ENCODE data around the gene SFXN3.
A peak's percentile ranks its signal among the peaks of the same experiment; 100 is the strongest.

Gene SFXN3

GRCh38 chr10:100984672-100985177 lies 46.3 kb upstream of the SFXN3 start:
- Histone ChIP-seq H3K9me3 (ENCODE audit: control insufficient read depth, insufficient read depth, low read length) (no peaks in the 10 kb centered on the region), H3K79me2 (ENCODE audit: control insufficient read depth, low read length) (peaks cover 43% of the 10 kb centered on the region), H3K27ac (ENCODE audit: low read depth, low read length) (no peak overlapping the region), H3K4me3 (ENCODE audit: low read length) (no peak overlapping the region), H3K9me2 (replicated peaks; ENCODE audit: control insufficient read depth, low read length) (no peaks in the 10 kb centered on the region), H3F3A (ENCODE audit: control insufficient read depth, insufficient read depth) (no peaks in the 10 kb centered on the region), H3K4me2 (ENCODE audit: low read length) (no peak overlapping the region), H4K20me1 (ENCODE audit: control insufficient read depth, insufficient read depth, low read depth, low read length) (peaks cover 6% of the 10 kb centered on the region; the same call in 1 of the 2 replicates), H3K4me1 (ENCODE audit: control insufficient read depth, low read length) (peaks cover 27% of the 10 kb centered on the region), H3K27me3 (ENCODE audit: control insufficient read depth, low read length) (no peaks in the 10 kb centered on the region), H3K36me3 (ENCODE audit: control insufficient read depth, low read length) (peaks cover 27% of the 10 kb centered on the region)
- TF ChIP-seq CTCF (IDR thresholded peaks at IDR 0.05; ENCODE audit: low read depth, low read length, poor library complexity, severe bottlenecking) = no peak
- TF ChIP-seq EZH2phosphoT487 (IDR thresholded peaks at IDR 0.05; ENCODE audit: borderline replicate concordance, low read length) = no peak

- Histone ChIP-seq H3K27ac (ENCODE audit: low read depth, low read length) (no peak overlapping the region), H3K4me2 (ENCODE audit: low read length) (no peak overlapping the region; the same call in 1 of the 2 replicates), H4K20me1 (ENCODE audit: control insufficient read depth, insufficient read depth, low read depth, low read length) (peaks cover 6% of the 10 kb centered on the region; the same call in 1 of the 2 replicates), H3K36me3 (ENCODE audit: control insufficient read depth, low read length) (peaks cover 33% of the 10 kb centered on the region), H3K9me2 (replicated peaks; ENCODE audit: control insufficient read depth, low read length) (no peaks in the 10 kb centered on the region), H3K9me3 (ENCODE audit: control insufficient read depth, insufficient read depth, low read length) (no peaks in the 10 kb centered on the region), H3K79me2 (ENCODE audit: control insufficient read depth, low read length) (peaks cover 49% of the 10 kb centered on the region), H3K27me3 (ENCODE audit: control insufficient read depth, low read length) (no peaks in the 10 kb centered on the region), H3F3A (ENCODE audit: control insufficient read depth, insufficient read depth) (no peaks in the 10 kb centered on the region), H3K4me3 (ENCODE audit: low read length) (no peak overlapping the region), H3K4me1 (ENCODE audit: control insufficient read depth, low read length) (peaks cover 28% of the 10 kb centered on the region)
- TF ChIP-seq EZH2phosphoT487 (IDR thresholded peaks at IDR 0.05; ENCODE audit: borderline replicate concordance, low read length) (no peak), CTCF (IDR thresholded peaks at IDR 0.05; ENCODE audit: low read depth, low read length, poor library complexity, severe bottlenecking) (no peak)
Measured at GRCh38 chr10:100985336-100985735, 45.7 kb upstream of the SFXN3 start.

- Histone ChIP-seq H3K4me2 (ENCODE audit: low read length) (peak overlapping the region; percentile 84), H3K79me2 (ENCODE audit: control insufficient read depth, low read length) (peaks cover 60% of the 10 kb centered on the region), H3K27ac (ENCODE audit: low read depth, low read length) (peak overlapping the region; percentile 69; the same call in 1 of the 2 replicates), H3K36me3 (ENCODE audit: control insufficient read depth, low read length) (peaks cover 40% of the 10 kb centered on the region), H3K9me2 (replicated peaks; ENCODE audit: control insufficient read depth, low read length) (no peaks in the 10 kb centered on the region), H3K4me3 (ENCODE audit: low read length) (peak overlapping the region; percentile 82), H3F3A (ENCODE audit: control insufficient read depth, insufficient read depth) (no peaks in the 10 kb centered on the region), H3K9me3 (ENCODE audit: control insufficient read depth, insufficient read depth, low read length) (no peaks in the 10 kb centered on the region), H4K20me1 (ENCODE audit: control insufficient read depth, insufficient read depth, low read depth, low read length) (peaks cover 6% of the 10 kb centered on the region; the same call in 1 of the 2 replicates), H3K4me1 (ENCODE audit: control insufficient read depth, low read length) (peaks cover 28% of the 10 kb centered on the region), H3K27me3 (ENCODE audit: control insufficient read depth, low read length) (no peaks in the 10 kb centered on the region)
- TF ChIP-seq EZH2phosphoT487 (IDR thresholded peaks at IDR 0.05; ENCODE audit: borderline replicate concordance, low read length) (no peak), CTCF (IDR thresholded peaks at IDR 0.05; ENCODE audit: low read depth, low read length, poor library complexity, severe bottlenecking) (no peak)
Measured at GRCh38 chr10:100986623-100986951, 44.4 kb upstream of the SFXN3 start.

Measured in DOHH2 (cell line).